HepG2 (cell line): Measurements from ENCODE around the gene NSD2. TPM values are rescaled to one million over a fixed set of nuclear protein-coding genes. Genes with fewer than 3 reads are reported as not detected.

Experiments used
- EHMT2 ChIP-seq: fragments of 200-600 bp; sonication (generic); IDR thresholded peaks from 2 replicates; pipeline ENCODE4 v1.7.0; 2017; ENCODE audit warnings: antibody characterized with exemption, low read depth, low read length, borderline replicate concordance
- ZNF614 ChIP-seq: IDR thresholded peaks from 2 replicates; pipeline ENCODE4 v1.6.1; 2018; ENCODE audit warnings: missing biosample characterization, missing genetic modification reagents, inconsistent platforms, borderline replicate concordance
- polyA plus RNA-seq, 8 experiments: library from polyadenylated mRNA; depleted of rRNA in 3 of 8; stranded (reverse) in 7 of 8; unstranded in 1 of 8; fragments of >200 nt; fragmentation: Illumina TruSeq in 4 of 8; extraction: Trizol in 4 of 8; gene quantifications; 2 replicates each; pipeline versions ENCODE4 v1.2.1 to v1.2.3, GENCODE V29; 2011 to 2016; ENCODE audit warnings: low read depth in 4 of 8, missing spikeins in 1 of 8, mixed read lengths in 1 of 8; ENCODE audit not compliant: insufficient read depth in 1 of 8
- total RNA-seq, 5 experiments: library from RNA; depleted of rRNA; stranded (reverse); fragments of >200 nt; fragmentation: Illumina TruSeq; extraction: Trizol; gene quantifications; 2 replicates each; pipeline ENCODE4 v1.2.3, GENCODE V29; 2016; ENCODE audit warnings: low read depth in 1 of 5
- TF ChIP-seq, protein P1 (sequence below): sonication (generic); formaldehyde crosslinking; IDR thresholded peaks from 2 replicates; pipeline ENCODE4 v1.5.1; 2020; ENCODE audit warnings: missing genetic modification reagents, mild to moderate bottlenecking, borderline replicate concordance
- TF ChIP-seq, protein P2 (sequence below): sonication (generic); formaldehyde crosslinking; IDR thresholded peaks from 2 replicates; pipeline ENCODE4 v1.4.0; 2020; ENCODE audit warnings: mild to moderate bottlenecking, missing genetic modification reagents
- TF ChIP-seq, protein P3 (sequence below): sonication (generic); formaldehyde crosslinking; IDR thresholded peaks from 2 replicates; pipeline ENCODE4 v1.4.0; 2020; ENCODE audit warnings: missing genetic modification reagents, borderline replicate concordance
- TF ChIP-seq, protein P4 (sequence below): sonication (generic); formaldehyde crosslinking; IDR thresholded peaks from 2 replicates; pipeline ENCODE4 v1.8.0; 2022; ENCODE audit warnings: missing genetic modification reagents, mild to moderate bottlenecking, moderate library complexity, borderline replicate concordance

The NSD2 gene
- total and polyA plus RNA-seq, 2 of the 13 experiments (the other 11 are each of a cell fraction or from before 2014, with no cell fraction given): 22.0 to 65.9 TPM

DNA sequence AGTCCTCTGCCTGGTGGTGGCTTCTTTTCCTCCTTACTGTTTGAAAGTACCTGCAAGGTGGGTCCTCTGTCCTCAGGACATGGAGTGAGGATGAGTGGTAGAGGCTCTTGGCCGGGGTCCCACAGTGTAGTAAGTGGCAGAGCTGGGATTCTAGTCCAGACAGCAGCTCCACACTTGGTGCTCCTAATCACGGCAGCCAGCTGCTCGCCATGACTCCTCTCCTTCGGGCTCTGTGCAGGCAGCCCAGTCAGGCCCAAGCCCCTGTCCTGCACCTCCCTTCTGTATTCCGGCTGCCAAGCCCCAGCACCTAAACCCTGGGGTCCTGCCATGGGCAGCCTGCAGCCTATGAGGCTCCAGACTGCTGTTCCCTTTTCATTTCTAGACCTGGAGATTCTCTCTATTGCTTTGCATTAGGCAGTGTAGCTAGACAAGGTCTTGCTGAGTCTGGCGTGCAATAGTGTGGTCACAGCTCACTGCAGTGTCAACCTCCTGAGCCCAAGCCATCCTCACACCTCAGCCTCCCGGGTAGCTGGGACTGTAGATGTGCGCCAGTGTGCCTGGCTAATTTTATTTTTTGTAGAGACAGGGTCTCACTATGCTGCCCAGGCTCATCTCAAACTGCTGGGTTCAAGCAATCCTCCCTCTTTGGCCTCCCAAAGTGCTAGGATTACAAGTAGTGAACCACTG lies 24.9 kb downstream of the NSD2 start (continued):
- TF ChIP-seq, protein P1, sequence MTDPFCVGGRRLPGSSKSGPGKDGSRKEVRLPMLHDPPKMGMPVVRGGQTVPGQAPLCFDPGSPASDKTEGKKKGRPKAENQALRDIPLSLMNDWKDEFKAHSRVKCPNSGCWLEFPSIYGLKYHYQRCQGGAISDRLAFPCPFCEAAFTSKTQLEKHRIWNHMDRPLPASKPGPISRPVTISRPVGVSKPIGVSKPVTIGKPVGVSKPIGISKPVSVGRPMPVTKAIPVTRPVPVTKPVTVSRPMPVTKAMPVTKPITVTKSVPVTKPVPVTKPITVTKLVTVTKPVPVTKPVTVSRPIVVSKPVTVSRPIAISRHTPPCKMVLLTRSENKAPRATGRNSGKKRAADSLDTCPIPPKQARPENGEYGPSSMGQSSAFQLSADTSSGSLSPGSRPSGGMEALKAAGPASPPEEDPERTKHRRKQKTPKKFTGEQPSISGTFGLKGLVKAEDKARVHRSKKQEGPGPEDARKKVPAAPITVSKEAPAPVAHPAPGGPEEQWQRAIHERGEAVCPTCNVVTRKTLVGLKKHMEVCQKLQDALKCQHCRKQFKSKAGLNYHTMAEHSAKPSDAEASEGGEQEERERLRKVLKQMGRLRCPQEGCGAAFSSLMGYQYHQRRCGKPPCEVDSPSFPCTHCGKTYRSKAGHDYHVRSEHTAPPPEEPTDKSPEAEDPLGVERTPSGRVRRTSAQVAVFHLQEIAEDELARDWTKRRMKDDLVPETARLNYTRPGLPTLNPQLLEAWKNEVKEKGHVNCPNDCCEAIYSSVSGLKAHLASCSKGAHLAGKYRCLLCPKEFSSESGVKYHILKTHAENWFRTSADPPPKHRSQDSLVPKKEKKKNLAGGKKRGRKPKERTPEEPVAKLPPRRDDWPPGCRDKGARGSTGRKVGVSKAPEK (CRISPR knock-in tag): no peak
- TF ChIP-seq, protein P2, sequence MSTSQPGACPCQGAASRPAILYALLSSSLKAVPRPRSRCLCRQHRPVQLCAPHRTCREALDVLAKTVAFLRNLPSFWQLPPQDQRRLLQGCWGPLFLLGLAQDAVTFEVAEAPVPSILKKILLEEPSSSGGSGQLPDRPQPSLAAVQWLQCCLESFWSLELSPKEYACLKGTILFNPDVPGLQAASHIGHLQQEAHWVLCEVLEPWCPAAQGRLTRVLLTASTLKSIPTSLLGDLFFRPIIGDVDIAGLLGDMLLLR: no peak
- TF ChIP-seq, protein P3, sequence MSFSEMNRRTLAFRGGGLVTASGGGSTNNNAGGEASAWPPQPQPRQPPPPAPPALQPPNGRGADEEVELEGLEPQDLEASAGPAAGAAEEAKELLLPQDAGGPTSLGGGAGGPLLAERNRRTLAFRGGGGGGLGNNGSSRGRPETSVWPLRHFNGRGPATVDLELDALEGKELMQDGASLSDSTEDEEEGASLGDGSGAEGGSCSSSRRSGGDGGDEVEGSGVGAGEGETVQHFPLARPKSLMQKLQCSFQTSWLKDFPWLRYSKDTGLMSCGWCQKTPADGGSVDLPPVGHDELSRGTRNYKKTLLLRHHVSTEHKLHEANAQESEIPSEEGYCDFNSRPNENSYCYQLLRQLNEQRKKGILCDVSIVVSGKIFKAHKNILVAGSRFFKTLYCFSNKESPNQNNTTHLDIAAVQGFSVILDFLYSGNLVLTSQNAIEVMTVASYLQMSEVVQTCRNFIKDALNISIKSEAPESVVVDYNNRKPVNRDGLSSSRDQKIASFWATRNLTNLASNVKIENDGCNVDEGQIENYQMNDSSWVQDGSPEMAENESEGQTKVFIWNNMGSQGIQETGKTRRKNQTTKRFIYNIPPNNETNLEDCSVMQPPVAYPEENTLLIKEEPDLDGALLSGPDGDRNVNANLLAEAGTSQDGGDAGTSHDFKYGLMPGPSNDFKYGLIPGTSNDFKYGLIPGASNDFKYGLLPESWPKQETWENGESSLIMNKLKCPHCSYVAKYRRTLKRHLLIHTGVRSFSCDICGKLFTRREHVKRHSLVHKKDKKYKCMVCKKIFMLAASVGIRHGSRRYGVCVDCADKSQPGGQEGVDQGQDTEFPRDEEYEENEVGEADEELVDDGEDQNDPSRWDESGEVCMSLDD (CRISPR knock-in tag): no peak
- TF ChIP-seq, protein P4, sequence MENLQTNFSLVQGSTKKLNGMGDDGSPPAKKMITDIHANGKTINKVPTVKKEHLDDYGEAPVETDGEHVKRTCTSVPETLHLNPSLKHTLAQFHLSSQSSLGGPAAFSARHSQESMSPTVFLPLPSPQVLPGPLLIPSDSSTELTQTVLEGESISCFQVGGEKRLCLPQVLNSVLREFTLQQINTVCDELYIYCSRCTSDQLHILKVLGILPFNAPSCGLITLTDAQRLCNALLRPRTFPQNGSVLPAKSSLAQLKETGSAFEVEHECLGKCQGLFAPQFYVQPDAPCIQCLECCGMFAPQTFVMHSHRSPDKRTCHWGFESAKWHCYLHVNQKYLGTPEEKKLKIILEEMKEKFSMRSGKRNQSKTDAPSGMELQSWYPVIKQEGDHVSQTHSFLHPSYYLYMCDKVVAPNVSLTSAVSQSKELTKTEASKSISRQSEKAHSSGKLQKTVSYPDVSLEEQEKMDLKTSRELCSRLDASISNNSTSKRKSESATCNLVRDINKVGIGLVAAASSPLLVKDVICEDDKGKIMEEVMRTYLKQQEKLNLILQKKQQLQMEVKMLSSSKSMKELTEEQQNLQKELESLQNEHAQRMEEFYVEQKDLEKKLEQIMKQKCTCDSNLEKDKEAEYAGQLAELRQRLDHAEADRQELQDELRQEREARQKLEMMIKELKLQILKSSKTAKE (CRISPR knock-in tag): no peak
- no peak for TF ChIP-seq ZNF614 (CRISPR knock-in tag)
- no peak for TF ChIP-seq EHMT2
